A673 (cell line): ENCODE results near the gene RASA3. TPM values are rescaled to one million over a fixed set of nuclear protein-coding genes. Genes with fewer than 3 reads are reported as not detected.

Experiments used
- BruUV-seq: library from RNA; stranded (reverse); fragments of 400-500 nt; replicated peaks from 2 replicates; lab custom pipeline; 2021; lab: Mats Ljungman, UMichigan
- CTCF ChIA-PET: fragments of 300-600 bp; sonication (Branson Sonifier 250); formaldehyde crosslinking; loops from one replicate; lab custom pipeline; 2022; ENCODE audit warnings: antibody characterized with exemption; lab: Charles Lee
- POLR2A ChIA-PET: fragments of 300-600 bp; sonication (Branson Sonifier 250); formaldehyde crosslinking; loops from one replicate; lab custom pipeline; 2022; ENCODE audit warnings: antibody characterized with exemption; ENCODE audit not compliant: low non-redundant PET; lab: Charles Lee
- DNase-seq: peaks from one replicate; pipeline ENCODE4 v3.0.0-alpha.2; 2015; ENCODE audit warnings: low spot score
- H3K27ac ChIP-seq: fragments of 200-600 bp; sonication (generic); 2 replicates; pipeline ENCODE4 v1.5.1; 2016; ENCODE audit warnings: mixed run types, low read depth, mild to moderate bottlenecking, mixed read lengths, antibody characterized with exemption, low read length; ENCODE audit not compliant: poor library complexity, severe bottlenecking
- H3K27me3 ChIP-seq: fragments of 200-600 bp; sonication (generic); replicated peaks from 2 replicates; pipeline ENCODE4 v1.6.1; 2017; ENCODE audit warnings: mixed run types, low read depth, mild to moderate bottlenecking, mixed read lengths, antibody characterized with exemption, low read length; ENCODE audit not compliant: insufficient read depth, poor library complexity
- H3K36me3 ChIP-seq: fragments of 200-600 bp; sonication (generic); 2 replicates; pipeline ENCODE4 v1.6.1; 2016; ENCODE audit warnings: mixed run types, mild to moderate bottlenecking, mixed read lengths, antibody characterized with exemption, low read length; ENCODE audit not compliant: insufficient read depth, poor library complexity, severe bottlenecking
- H3K4me1 ChIP-seq: fragments of 200-600 bp; sonication (generic); 2 replicates; pipeline ENCODE4 v1.6.1; 2017; ENCODE audit warnings: mixed run types, mild to moderate bottlenecking, mixed read lengths, antibody characterized with exemption, low read length; ENCODE audit not compliant: insufficient read depth, poor library complexity, severe bottlenecking
- H3K4me3 ChIP-seq: fragments of 200-600 bp; sonication (generic); 2 replicates; pipeline ENCODE4 v1.5.1; 2016; ENCODE audit warnings: low read depth, mixed run types, mild to moderate bottlenecking, mixed read lengths, low read length; ENCODE audit not compliant: poor library complexity, severe bottlenecking
- H3K9me3 ChIP-seq: fragments of 200-600 bp; sonication (generic); 2 replicates; pipeline ENCODE4 v1.6.1; 2016; ENCODE audit warnings: mixed run types, low read depth, mild to moderate bottlenecking, mixed read lengths, antibody characterized with exemption, low read length; ENCODE audit not compliant: poor library complexity, severe bottlenecking
- EZH2 ChIP-seq: fragments of 200-600 bp; sonication (generic); IDR thresholded peaks from 2 replicates; pipeline ENCODE4 v1.6.1; 2017; ENCODE audit warnings: borderline replicate concordance, low read depth, mild to moderate bottlenecking, mixed read lengths, antibody characterized with exemption, low read length; ENCODE audit not compliant: poor library complexity, severe bottlenecking
- intact Hi-C: fragments of 100-400 bp; cut with micrococcal nuclease; formaldehyde crosslinking; loops from one replicate; pipeline ENCODE4 v1.10.0; 2022; ENCODE audit not compliant: unreplicated experiment
- total RNA-seq: library from RNA; stranded (reverse); gene quantifications from 2 replicates; pipeline ENCODE4 v1.2.3, GENCODE V29; 2021
- TF ChIP-seq, protein P1 (sequence below): fragments of 300-800, 200-600 bp; sonication (generic); conservative IDR thresholded peaks from 2 replicates; pipeline ENCODE4 v1.5.1; 2017; ENCODE audit warnings: low read depth, mild to moderate bottlenecking, antibody characterized with exemption, low read length, moderate library complexity, mixed read lengths

The RASA3 gene
- total RNA-seq, 1 experiment from 2014 or later, result 22.1 TPM

DNA sequence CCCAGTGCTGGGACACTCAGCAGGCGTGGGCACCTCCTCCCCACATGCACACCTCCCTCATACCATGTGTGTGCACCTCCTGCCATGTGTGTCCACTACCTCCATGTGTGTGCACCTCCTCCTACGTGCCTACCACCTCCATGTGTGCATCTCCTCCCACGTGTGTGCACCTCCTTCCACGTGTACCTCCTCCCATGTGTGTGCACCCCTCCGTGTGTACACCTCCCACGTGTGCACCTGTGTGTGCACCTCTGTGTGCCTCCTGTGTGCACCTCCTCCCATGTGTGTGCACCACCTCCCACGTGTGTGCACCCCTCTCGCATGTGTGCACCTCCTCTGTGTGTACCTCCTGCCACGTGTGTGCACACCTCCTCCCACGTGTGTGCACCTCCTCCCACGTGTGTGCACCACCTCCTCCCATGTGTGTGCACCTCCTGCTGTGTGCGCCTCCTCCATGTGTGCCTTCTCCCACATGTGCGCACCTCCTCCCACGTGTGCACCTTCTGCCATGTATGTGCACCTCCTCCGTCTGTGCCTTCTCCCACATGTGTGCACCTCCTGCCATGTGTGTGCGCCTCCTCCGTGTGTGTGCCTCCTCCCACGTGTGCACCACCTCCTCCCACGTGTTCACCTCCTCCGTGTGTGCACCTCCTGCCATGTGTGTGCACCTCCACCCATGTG is 152.5 kb downstream of the RASA3 start:
- no TSS peak for BruUV-seq
- H3K4me3 ChIP-seq, result no peak overlapping the region
- H3K9me3 ChIP-seq, result no peaks in the 10 kb centered on the region
- H3K36me3 ChIP-seq, result peaks cover 7% of the 10 kb centered on the region
- no peaks in the 10 kb centered on the region for H3K4me1 ChIP-seq
- no peaks in the 10 kb centered on the region for H3K27me3 ChIP-seq
- ChIA-PET CTCF (no interaction called here), POLR2A (no interaction called here)
- intact Hi-C loops, result no loop called here
- DNase-seq, result no peak
- TF ChIP-seq EZH2, result no peak
- TF ChIP-seq, protein P1, sequence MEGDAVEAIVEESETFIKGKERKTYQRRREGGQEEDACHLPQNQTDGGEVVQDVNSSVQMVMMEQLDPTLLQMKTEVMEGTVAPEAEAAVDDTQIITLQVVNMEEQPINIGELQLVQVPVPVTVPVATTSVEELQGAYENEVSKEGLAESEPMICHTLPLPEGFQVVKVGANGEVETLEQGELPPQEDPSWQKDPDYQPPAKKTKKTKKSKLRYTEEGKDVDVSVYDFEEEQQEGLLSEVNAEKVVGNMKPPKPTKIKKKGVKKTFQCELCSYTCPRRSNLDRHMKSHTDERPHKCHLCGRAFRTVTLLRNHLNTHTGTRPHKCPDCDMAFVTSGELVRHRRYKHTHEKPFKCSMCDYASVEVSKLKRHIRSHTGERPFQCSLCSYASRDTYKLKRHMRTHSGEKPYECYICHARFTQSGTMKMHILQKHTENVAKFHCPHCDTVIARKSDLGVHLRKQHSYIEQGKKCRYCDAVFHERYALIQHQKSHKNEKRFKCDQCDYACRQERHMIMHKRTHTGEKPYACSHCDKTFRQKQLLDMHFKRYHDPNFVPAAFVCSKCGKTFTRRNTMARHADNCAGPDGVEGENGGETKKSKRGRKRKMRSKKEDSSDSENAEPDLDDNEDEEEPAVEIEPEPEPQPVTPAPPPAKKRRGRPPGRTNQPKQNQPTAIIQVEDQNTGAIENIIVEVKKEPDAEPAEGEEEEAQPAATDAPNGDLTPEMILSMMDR, result no peak
- H3K27ac ChIP-seq, result no peak overlapping the region

DNA sequence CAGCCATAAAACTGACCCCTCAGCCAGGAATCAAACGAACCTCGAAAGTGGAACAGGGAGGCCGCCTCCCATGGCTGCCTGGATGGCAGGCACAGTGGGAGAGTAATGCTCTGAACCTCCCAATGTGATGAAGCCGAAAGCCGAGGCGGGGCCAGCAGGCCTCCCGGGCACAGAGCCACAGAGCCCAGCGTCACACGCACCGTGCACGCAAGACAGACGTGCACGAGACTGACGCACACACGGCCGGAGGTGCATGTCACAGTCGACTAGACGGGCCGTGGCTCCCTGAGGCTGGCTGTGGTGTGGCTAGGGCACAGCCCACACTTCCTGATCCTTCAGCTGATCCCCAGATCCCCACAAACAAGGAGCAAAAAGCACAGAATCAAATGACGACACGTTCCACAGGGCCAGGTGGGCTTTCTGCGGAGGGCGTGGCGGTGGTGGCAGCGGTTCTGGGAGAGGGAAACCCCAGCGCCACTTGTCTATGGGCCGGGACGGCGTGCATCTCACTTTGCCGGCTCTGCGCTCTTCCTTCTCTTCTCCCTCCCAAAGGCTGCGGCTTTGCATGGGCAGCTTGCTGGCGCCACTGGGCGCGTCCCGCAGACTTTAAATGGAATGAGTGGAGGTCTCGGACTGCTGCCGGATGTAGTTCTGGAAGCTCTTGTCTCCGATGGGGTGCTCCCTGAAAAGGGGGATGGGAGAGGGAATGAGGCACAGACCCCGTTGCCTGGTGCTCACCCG is 153.5 kb downstream of the RASA3 start:
- Histone ChIP-seq H3K9me3 (no peaks in the 10 kb centered on the region), H3K36me3 (peaks cover 7% of the 10 kb centered on the region), H3K4me1 (no peaks in the 10 kb centered on the region), H3K27me3 (no peaks in the 10 kb centered on the region), H3K27ac (no peak overlapping the region), H3K4me3 (no peak overlapping the region)
- CTCF ChIA-PET, result no interaction called here
- no peak for DNase-seq
- POLR2A ChIA-PET, result no interaction called here
- intact Hi-C loops, result no loop called here
- no peak for TF ChIP-seq EZH2
- TF ChIP-seq, protein P1, result no peak
- no TSS peak for BruUV-seq

DNA sequence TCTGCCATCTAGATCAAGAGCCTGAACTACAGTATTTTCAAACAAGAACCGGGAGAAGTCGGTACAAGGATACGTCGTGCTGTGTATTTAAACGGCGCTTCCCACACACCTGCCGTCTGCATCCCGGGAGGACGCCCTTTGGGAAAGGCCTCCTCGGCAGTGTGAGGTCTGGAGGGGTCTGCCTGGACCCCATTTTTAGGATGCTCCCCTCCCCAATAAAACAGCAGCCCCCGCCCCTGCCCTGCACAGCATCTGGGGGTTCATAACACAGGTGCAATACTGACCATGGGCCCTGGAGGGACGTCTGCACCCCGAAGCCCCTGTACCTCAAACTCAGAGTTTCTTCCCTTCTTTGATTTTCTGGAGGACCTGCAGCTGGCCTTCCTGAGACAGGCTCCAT is 154.4 kb downstream of the RASA3 start:
- BruUV-seq, result TSS peak; percentile 81
- H3K4me1 ChIP-seq, result no peaks in the 10 kb centered on the region
- TF ChIP-seq, protein P1, result no peak
- no peak for TF ChIP-seq EZH2
- CTCF ChIA-PET, result no interaction called here
- H3K27ac ChIP-seq, result no peak overlapping the region
- H3K9me3 ChIP-seq, result no peaks in the 10 kb centered on the region
- DNase-seq, result no peak
- POLR2A ChIA-PET, result no interaction called here
- no peak overlapping the region for H3K4me3 ChIP-seq
- no peaks in the 10 kb centered on the region for H3K27me3 ChIP-seq
- intact Hi-C loops, result no loop called here
- H3K36me3 ChIP-seq, result peaks cover 7% of the 10 kb centered on the region
